Heart left ventricle (tissue), 13 donors: Measurements from ENCODE around the gene OLFM2.

Experiments
- POLR2A ChIP-seq, 2 donors: fragments of 450-650 bp; IDR thresholded peaks; one replicate each; pipeline ENCODE4 v1.6.1; 2017; ENCODE audit warnings: antibody characterized with exemption in 2 of 2, mild to moderate bottlenecking in 2 of 2, moderate library complexity in 2 of 2
- TF ChIP-seq, protein P1 (sequence below), 12 donors: fragments of 200-600 bp; sonication (generic) in 4 of 12; IDR thresholded peaks; one replicate each; pipeline versions ENCODE4 v1.5.0 to v1.8.0; 2018 to 2022; ENCODE audit warnings: antibody characterized with exemption in 12 of 12, mild to moderate bottlenecking in 5 of 12
- donor health status: ischemic (EF 13 %, LVEDD 7.1; RV severe dilation, severe dysfunction).
- donor health status: DM: no; HTN: yes; CAD: no.
- donor health status: DM: no; HTN: no; CAD: no.
- donor health status: ischemic (EF 25% LVEDD 6.9; RV normal size, moderate dysfunction).
- donor health status: ischemic (EF 25% LVEDD 5.7; RV mildly dilated, moderate dysfunction).
- donor health status: ischemic (EF 35%, LVEDD 5.7; RV mildly dilated, moderate dysfunction).
- donor health status: nonischemic (EF 11% LVEDD 7.7; RV severe dilation, severe dysfunction).
- donor health status: DM: yes; HTN: yes; CAD: no.
- donor health status: PGD.
- donor health status: ischemic (EF 29% LVEDD 5.4; RV normal size, mild dysfunction).
- donor health status: nonischemic (EF 23%, LVEDD 6.1; RV moderate dilation, normal function).

DNA sequence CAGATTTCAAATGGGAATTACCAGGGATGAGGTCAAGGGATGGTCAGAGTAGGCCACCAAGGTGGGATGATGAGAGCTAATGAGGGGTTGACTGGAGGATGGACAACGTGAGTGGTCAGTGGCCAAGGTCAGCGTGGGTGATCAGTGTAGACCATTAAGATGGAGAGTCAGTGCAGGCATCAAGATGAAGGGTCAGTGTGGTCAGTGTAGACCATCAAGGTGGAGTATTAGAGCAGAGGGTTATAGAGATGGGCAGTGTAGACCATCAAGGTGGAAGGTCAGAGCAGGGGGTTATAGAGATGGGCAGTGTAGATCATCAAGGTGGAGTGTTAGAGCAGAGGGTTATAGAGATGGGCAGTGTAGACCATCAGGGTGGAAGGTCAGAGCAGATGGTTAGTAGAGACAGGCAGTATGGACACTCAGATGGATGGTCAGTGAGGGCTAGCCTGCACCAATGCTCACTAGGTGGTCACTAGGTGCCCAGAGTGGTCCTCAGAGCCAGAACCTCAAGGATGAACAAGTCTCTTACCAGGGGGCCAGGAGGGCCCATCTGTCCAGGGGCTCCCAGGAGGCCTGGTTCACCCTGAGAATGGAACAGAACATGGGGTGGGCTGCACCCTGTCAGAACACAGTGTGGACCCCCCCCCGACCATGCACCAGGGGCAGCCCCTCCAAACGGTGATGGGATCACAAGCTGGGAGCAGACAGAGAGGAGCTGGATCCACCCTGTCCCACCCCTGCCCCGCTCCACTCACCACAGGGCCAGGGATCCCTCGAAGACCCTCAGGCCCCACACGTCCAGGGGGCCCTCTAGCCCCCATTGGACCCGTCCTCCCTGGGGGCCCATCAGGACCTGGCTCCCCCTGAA lies 32.7 kb upstream of the OLFM2 start:
- TF ChIP-seq, protein P1, sequence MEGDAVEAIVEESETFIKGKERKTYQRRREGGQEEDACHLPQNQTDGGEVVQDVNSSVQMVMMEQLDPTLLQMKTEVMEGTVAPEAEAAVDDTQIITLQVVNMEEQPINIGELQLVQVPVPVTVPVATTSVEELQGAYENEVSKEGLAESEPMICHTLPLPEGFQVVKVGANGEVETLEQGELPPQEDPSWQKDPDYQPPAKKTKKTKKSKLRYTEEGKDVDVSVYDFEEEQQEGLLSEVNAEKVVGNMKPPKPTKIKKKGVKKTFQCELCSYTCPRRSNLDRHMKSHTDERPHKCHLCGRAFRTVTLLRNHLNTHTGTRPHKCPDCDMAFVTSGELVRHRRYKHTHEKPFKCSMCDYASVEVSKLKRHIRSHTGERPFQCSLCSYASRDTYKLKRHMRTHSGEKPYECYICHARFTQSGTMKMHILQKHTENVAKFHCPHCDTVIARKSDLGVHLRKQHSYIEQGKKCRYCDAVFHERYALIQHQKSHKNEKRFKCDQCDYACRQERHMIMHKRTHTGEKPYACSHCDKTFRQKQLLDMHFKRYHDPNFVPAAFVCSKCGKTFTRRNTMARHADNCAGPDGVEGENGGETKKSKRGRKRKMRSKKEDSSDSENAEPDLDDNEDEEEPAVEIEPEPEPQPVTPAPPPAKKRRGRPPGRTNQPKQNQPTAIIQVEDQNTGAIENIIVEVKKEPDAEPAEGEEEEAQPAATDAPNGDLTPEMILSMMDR (IDR thresholded peaks at IDR 0.05), result no peak
- TF ChIP-seq POLR2A (IDR thresholded peaks at IDR 0.05), result no peak
